HCT116 (cell line): ENCODE data around the gene TXLNB.

Source experiments
- CBX3 ChIP-seq: IDR thresholded peaks from 2 replicates; pipeline ENCODE4 v1.6.1; 2012; ENCODE audit warnings: low read depth
- EGR1 ChIP-seq: IDR thresholded peaks from 2 replicates; pipeline ENCODE4 v1.6.1; 2012; ENCODE audit warnings: low read depth
- EZH2 ChIP-seq: fragments of 200-600 bp; sonication (generic); IDR thresholded peaks from 2 replicates; pipeline ENCODE4 v1.6.1; 2017; ENCODE audit warnings: antibody characterized with exemption, mixed run types
- POLR2A ChIP-seq: IDR thresholded peaks from 2 replicates; pipeline ENCODE4 v1.7.0; 2011; ENCODE audit warnings: borderline replicate concordance; ENCODE audit not compliant: insufficient read depth, insufficient read length; ENCODE audit errors: extremely low read depth
- POLR2AphosphoS5 ChIP-seq: IDR thresholded peaks from 2 replicates; pipeline ENCODE4 v1.6.1; 2011; ENCODE audit warnings: mild to moderate bottlenecking, low read depth, low read length, moderate library complexity
- SRF ChIP-seq: IDR thresholded peaks from 2 replicates; pipeline ENCODE4 v1.6.1; 2012; ENCODE audit warnings: low read depth
- TCF7L2 ChIP-seq: IDR thresholded peaks from 2 replicates; pipeline ENCODE4 v1.7.0; 2011; ENCODE audit warnings: borderline replicate concordance, inconsistent platforms; ENCODE audit not compliant: insufficient read depth, insufficient read length; ENCODE audit errors: extremely low read depth
- TF ChIP-seq, protein P1 (sequence below), 3 experiments: fragments of 200-600 bp in 1 of 3; sonication (generic) in 1 of 3; IDR thresholded peaks in 2 of 3; conservative IDR thresholded peaks in 1 of 3; 2 replicates each; pipeline ENCODE4 v1.5.1; 2012 to 2017; ENCODE audit warnings: low read depth in 2 of 3, low read length in 2 of 3, antibody characterized with exemption in 1 of 3, borderline replicate concordance in 1 of 3, control low read depth in 1 of 3, mild to moderate bottlenecking in 1 of 3, mixed read lengths in 1 of 3, mixed run types in 1 of 3, moderate library complexity in 1 of 3; ENCODE audit not compliant: insufficient read depth in 1 of 3
- TF ChIP-seq, protein P2 (sequence below): IDR thresholded peaks from 2 replicates; pipeline ENCODE4 v1.6.1; 2012; ENCODE audit warnings: low read depth
- TF ChIP-seq, protein P3 (sequence below): IDR thresholded peaks from 2 replicates; pipeline ENCODE4 v1.6.1; 2012
- TF ChIP-seq, protein P4 (sequence below): IDR thresholded peaks from 2 replicates; pipeline ENCODE4 v1.6.1; 2012

DNA sequence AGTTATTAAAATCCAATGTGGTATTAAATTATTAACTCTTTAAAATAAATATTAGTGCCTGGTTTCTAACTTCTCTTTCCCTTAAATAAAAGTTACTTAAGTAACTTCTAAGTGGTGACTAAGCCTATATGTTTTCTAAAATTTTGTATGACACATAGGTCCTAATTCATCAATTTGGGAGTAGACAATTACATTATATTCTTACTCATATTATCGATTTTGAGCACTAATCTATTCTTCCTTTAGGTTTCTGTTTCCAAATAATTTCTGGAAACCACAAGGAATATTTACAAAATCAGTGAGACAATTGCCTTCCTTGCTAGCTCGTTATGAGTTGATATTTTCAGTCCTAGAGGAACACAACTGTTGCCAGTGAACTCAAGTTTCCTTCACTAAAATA lies 28.3 kb upstream of the TXLNB start:
- no peak for TF ChIP-seq CBX3
- TF ChIP-seq POLR2AphosphoS5 = no peak
- TF ChIP-seq, protein P1, sequence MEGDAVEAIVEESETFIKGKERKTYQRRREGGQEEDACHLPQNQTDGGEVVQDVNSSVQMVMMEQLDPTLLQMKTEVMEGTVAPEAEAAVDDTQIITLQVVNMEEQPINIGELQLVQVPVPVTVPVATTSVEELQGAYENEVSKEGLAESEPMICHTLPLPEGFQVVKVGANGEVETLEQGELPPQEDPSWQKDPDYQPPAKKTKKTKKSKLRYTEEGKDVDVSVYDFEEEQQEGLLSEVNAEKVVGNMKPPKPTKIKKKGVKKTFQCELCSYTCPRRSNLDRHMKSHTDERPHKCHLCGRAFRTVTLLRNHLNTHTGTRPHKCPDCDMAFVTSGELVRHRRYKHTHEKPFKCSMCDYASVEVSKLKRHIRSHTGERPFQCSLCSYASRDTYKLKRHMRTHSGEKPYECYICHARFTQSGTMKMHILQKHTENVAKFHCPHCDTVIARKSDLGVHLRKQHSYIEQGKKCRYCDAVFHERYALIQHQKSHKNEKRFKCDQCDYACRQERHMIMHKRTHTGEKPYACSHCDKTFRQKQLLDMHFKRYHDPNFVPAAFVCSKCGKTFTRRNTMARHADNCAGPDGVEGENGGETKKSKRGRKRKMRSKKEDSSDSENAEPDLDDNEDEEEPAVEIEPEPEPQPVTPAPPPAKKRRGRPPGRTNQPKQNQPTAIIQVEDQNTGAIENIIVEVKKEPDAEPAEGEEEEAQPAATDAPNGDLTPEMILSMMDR (IDR thresholded peaks at IDR 0.05 in 2 of 3, conservative IDR thresholded peaks at IDR 0.05 in 1 of 3; ENCODE audit: borderline replicate concordance in 1 of 3, insufficient read depth in 1 of 3, low read depth in 2 of 3, low read length in 2 of 3) = no peak
- TF ChIP-seq EZH2 = no peak
- no peak for TF ChIP-seq SRF
- TF ChIP-seq EGR1 = no peak
- TF ChIP-seq, protein P2, sequence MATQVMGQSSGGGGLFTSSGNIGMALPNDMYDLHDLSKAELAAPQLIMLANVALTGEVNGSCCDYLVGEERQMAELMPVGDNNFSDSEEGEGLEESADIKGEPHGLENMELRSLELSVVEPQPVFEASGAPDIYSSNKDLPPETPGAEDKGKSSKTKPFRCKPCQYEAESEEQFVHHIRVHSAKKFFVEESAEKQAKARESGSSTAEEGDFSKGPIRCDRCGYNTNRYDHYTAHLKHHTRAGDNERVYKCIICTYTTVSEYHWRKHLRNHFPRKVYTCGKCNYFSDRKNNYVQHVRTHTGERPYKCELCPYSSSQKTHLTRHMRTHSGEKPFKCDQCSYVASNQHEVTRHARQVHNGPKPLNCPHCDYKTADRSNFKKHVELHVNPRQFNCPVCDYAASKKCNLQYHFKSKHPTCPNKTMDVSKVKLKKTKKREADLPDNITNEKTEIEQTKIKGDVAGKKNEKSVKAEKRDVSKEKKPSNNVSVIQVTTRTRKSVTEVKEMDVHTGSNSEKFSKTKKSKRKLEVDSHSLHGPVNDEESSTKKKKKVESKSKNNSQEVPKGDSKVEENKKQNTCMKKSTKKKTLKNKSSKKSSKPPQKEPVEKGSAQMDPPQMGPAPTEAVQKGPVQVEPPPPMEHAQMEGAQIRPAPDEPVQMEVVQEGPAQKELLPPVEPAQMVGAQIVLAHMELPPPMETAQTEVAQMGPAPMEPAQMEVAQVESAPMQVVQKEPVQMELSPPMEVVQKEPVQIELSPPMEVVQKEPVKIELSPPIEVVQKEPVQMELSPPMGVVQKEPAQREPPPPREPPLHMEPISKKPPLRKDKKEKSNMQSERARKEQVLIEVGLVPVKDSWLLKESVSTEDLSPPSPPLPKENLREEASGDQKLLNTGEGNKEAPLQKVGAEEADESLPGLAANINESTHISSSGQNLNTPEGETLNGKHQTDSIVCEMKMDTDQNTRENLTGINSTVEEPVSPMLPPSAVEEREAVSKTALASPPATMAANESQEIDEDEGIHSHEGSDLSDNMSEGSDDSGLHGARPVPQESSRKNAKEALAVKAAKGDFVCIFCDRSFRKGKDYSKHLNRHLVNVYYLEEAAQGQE = no peak
- TF ChIP-seq POLR2A = no peak
- TF ChIP-seq, protein P3, sequence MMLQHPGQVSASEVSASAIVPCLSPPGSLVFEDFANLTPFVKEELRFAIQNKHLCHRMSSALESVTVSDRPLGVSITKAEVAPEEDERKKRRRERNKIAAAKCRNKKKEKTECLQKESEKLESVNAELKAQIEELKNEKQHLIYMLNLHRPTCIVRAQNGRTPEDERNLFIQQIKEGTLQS = no peak
- TF ChIP-seq, protein P4, sequence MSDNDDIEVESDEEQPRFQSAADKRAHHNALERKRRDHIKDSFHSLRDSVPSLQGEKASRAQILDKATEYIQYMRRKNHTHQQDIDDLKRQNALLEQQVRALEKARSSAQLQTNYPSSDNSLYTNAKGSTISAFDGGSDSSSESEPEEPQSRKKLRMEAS = no peak
- TF ChIP-seq TCF7L2 = no peak
